Fibroblast of mammary gland (primary cell): ENCODE data around the gene EFCAB6.
A peak's percentile ranks its signal among the peaks of the same experiment; 100 is the strongest.

ENCODE experiments used
- DNase-seq: peaks from one replicate; pipeline ENCODE4 v3.0.0-alpha.2; 2010; ENCODE audit warnings: low read depth
- H3K4me3 ChIP-seq: 2 replicates; pipeline ENCODE4 v1.5.1; 2011; ENCODE audit warnings: low read depth, mild to moderate bottlenecking, low read length, moderate library complexity; ENCODE audit not compliant: control insufficient read depth
- CTCF ChIP-seq: conservative IDR thresholded peaks from 2 replicates; pipeline ENCODE4 v1.5.1; 2011; ENCODE audit warnings: low read depth, low read length, inconsistent platforms; ENCODE audit not compliant: control insufficient read depth, insufficient read depth

Gene EFCAB6

GRCh38 chr22:43826142-43827002, 14.3 kb upstream of the EFCAB6 start:
- peak; percentile 71 for DNase-seq
- peak; percentile 34 for TF ChIP-seq CTCF
- H3K4me3 ChIP-seq, result no peak overlapping the region

GRCh38 chr22:43825651-43826050, 13.5 kb upstream of the EFCAB6 start:
- no peak for TF ChIP-seq CTCF
- DNase-seq, result no peak
- H3K4me3 ChIP-seq, result no peak overlapping the region

- no peak overlapping the region for H3K4me3 ChIP-seq
- no peak for DNase-seq
- TF ChIP-seq CTCF, result no peak
Observed at GRCh38 chr22:43824724-43825420, 12.8 kb upstream of the EFCAB6 start.

GRCh38 chr22:43823911-43824665, 12.0 kb upstream of the EFCAB6 start:
- no peak for TF ChIP-seq CTCF
- no peak for DNase-seq
- no peak overlapping the region for H3K4me3 ChIP-seq

GRCh38 chr22:43823353-43823908, 11.3 kb upstream of the EFCAB6 start:
- DNase-seq, result no peak
- TF ChIP-seq CTCF, result no peak
- no peak overlapping the region for H3K4me3 ChIP-seq
